CD8-positive, alpha-beta memory T cell (primary cell): ENCODE data around the gene ERICH6B. TPM values are rescaled to one million over a fixed set of nuclear protein-coding genes. Genes with fewer than 3 reads are reported as not detected.
"Not testable (repeated sequence)": the region's sequence is repeated elsewhere in the genome, so short reads cannot be mapped to it uniquely, and the experiment has no call there.

Source experiments
- CTCF ChIA-PET: fragments of 350-600 bp; sonication (Branson Sonifier 250); formaldehyde crosslinking; loops from one replicate; lab custom pipeline; 2021; ENCODE audit warnings: antibody characterized with exemption; lab: Charles Lee
- POLR2A ChIA-PET: fragments of 350-600 bp; sonication (Branson Sonifier 250); formaldehyde crosslinking; loops from one replicate; lab custom pipeline; 2021; ENCODE audit warnings: antibody characterized with exemption; lab: Charles Lee
- DNase-seq, 5 donors: peaks; one replicate each; pipeline versions ENCODE4 v3.0.0 to v3.0.0-alpha.2; 2020 to 2022; ENCODE audit warnings: mixed read lengths in 1 of 5
- H3K27ac ChIP-seq: one replicate; pipeline ENCODE4 v1.7.0; 2013; ENCODE audit warnings: low read depth, mild to moderate bottlenecking, low read length, moderate library complexity
- H3K27me3 ChIP-seq: 2 replicates; pipeline ENCODE4 v1.7.0; 2013; ENCODE audit warnings: low read length, mild to moderate bottlenecking; ENCODE audit not compliant: insufficient read depth, poor library complexity, severe bottlenecking
- H3K36me3 ChIP-seq: 2 replicates; pipeline ENCODE4 v1.7.0; 2013; ENCODE audit warnings: mild to moderate bottlenecking, low read length, moderate library complexity; ENCODE audit not compliant: insufficient read depth
- H3K4me1 ChIP-seq: 2 replicates; pipeline ENCODE4 v1.7.0; 2013; ENCODE audit warnings: mild to moderate bottlenecking, low read length, moderate library complexity; ENCODE audit not compliant: insufficient read depth
- H3K4me3 ChIP-seq: 2 replicates; pipeline ENCODE4 v1.7.0; 2013; ENCODE audit warnings: mild to moderate bottlenecking, low read length
- H3K9me3 ChIP-seq: 2 replicates; pipeline ENCODE4 v1.7.0; 2013; ENCODE audit warnings: mild to moderate bottlenecking, low read length
- H3K27ac Mint-ChIP-seq, 8 donors: one replicate each; pipeline ENCODE4 v1.8.0; 2020 to 2021; ENCODE audit warnings: mixed read lengths in 8 of 8, mild to moderate bottlenecking in 6 of 8, inconsistent platforms in 3 of 8, moderate library complexity in 3 of 8
- H3K27me3 Mint-ChIP-seq, 2 donors: one replicate each; pipeline ENCODE4 v1.8.0; 2020 to 2021; ENCODE audit warnings: mixed read lengths in 2 of 2, mild to moderate bottlenecking in 1 of 2, moderate library complexity in 1 of 2
- H3K36me3 Mint-ChIP-seq, 3 donors: one replicate each; pipeline ENCODE4 v1.8.0; 2020 to 2021; ENCODE audit warnings: mixed read lengths in 3 of 3, inconsistent platforms in 1 of 3, mild to moderate bottlenecking in 1 of 3
- H3K4me1 Mint-ChIP-seq, 3 donors: one replicate each; pipeline ENCODE4 v1.8.0; 2020 to 2021; ENCODE audit warnings: mixed read lengths in 3 of 3, inconsistent platforms in 1 of 3, mild to moderate bottlenecking in 1 of 3
- H3K4me3 Mint-ChIP-seq, 7 donors: one replicate each; pipeline ENCODE4 v1.8.0; 2020 to 2021; ENCODE audit warnings: mixed read lengths in 7 of 7, mild to moderate bottlenecking in 6 of 7, moderate library complexity in 4 of 7, inconsistent platforms in 2 of 7
- H3K9me3 Mint-ChIP-seq, 5 donors: one replicate each; pipeline ENCODE4 v1.8.0; 2020 to 2022; ENCODE audit warnings: mixed read lengths in 5 of 5, mild to moderate bottlenecking in 3 of 5, moderate library complexity in 2 of 5, inconsistent platforms in 1 of 5
- polyA plus RNA-seq: library from polyadenylated mRNA; unstranded; fragments of 300-500 nt; fragmentation: Illumina TruSeq; gene quantifications from one replicate; pipeline ENCODE4 v1.2.3, GENCODE V29; 2021
- total RNA-seq, 2 experiments: library from RNA; stranded (reverse); gene quantifications; one replicate each; pipeline ENCODE4 v1.2.3, GENCODE V29; 2021

Gene ERICH6B
- total and polyA plus RNA-seq, 3 experiments from 2014 or later, result not detected

DNA sequence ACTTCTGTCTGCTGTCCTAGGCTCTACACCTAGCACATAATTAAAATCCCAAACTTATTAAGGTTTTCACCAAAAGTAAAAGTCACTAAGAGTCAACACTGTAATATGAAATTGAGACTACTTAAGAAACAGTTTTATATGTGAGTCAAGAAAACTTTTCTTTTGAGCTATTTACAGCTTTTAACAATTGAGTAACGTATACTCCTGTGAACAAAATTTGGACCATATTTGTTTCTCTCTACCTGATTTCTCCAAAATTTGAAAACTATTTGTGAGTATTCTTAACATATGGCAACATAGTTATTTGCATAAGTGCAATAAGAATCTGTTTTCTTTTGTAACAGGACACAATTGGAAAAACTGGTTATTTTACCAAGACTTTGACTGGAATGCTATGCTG lies 26.6 kb upstream of the ERICH6B start:
- CTCF ChIA-PET, H3K27me3 ChIP-seq, H3K4me1 Mint-ChIP-seq, H3K4me3 Mint-ChIP-seq, H3K36me3 Mint-ChIP-seq, POLR2A ChIA-PET, DNase-seq, H3K9me3 ChIP-seq, H3K27ac Mint-ChIP-seq, H3K27ac ChIP-seq, H3K4me3 ChIP-seq, H3K4me1 ChIP-seq, H3K36me3 ChIP-seq: not testable (repeated sequence)
- Mint-ChIP-seq H3K27me3 (peaks cover 13 to 43% of the 10 kb centered on the region in 2 donors), H3K9me3 (peaks cover 7 to 21% (median 15%) of the 10 kb centered on the region in 5 donors)

DNA sequence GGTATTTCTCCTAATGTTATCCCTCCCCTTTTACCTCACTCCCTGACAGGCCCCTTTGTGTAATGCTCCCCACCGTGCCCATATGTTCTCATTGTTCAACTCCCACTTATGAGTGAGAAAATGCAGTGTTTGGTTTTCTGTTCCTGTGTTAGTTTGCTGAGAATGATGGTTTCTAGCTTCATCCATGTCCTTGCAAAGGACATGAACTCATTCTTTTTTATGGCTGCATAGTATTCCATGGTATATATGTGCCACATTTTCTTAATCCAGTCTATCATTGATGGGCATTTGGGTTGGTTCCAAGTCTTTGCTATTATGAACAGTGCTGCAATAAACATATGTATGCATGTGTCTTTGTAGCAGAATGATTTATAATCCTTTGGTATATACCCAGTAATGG lies 19.8 kb upstream of the ERICH6B start:
- H3K27me3 Mint-ChIP-seq, result peaks cover 5 to 30% of the 10 kb centered on the region in 2 donors
- H3K36me3 Mint-ChIP-seq, H3K4me3 ChIP-seq, H3K9me3 Mint-ChIP-seq, H3K4me1 ChIP-seq, H3K36me3 ChIP-seq, H3K27ac ChIP-seq, H3K4me3 Mint-ChIP-seq, POLR2A ChIA-PET, H3K27me3 ChIP-seq, H3K4me1 Mint-ChIP-seq, DNase-seq, H3K27ac Mint-ChIP-seq, H3K9me3 ChIP-seq: not testable (repeated sequence)
- CTCF ChIA-PET, result interaction anchor here (0.8 kb wide), 1 partner anchor 13 kb away, joined by 3 read pairs; no protein-coding TSS in a partner anchor

DNA sequence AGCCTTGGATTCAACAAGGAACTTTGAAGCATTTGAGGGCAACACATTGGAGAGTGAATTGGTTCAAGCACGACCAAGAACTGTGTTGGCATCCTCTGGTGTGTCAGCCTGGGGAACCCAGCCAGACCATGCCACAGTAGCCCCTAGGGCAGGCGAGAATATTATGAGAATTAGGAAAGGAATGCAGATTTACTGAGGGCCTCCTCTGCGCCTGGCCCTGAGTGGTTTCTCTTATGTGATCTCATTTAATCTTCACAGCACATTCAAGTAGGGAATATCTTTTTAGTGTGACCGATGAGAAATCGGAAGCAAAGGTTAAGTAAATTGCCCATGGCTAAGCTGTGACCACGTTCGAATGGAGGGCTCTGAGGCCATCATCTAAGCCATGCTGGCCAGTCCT lies 15.3 kb upstream of the ERICH6B start:
- H3K9me3 ChIP-seq, result no peaks in the 10 kb centered on the region
- no peak overlapping the region for H3K27ac Mint-ChIP-seq
- no peak for DNase-seq
- peaks cover 0 to 1% (median 0%) of the 10 kb centered on the region in 5 donors for H3K9me3 Mint-ChIP-seq
- H3K4me3 Mint-ChIP-seq, result no peak overlapping the region
- H3K27me3 Mint-ChIP-seq, result peaks cover 3 to 23% of the 10 kb centered on the region in 2 donors
- H3K4me3 ChIP-seq, result no peak overlapping the region
- no peaks in the 10 kb centered on the region for H3K36me3 ChIP-seq
- H3K4me1 Mint-ChIP-seq, result no peaks in the 10 kb centered on the region
- ChIA-PET CTCF (no interaction called here), POLR2A (no interaction called here)
- no peak overlapping the region for H3K27ac ChIP-seq
- H3K36me3 Mint-ChIP-seq, result no peaks in the 10 kb centered on the region
- H3K27me3 ChIP-seq, result no peaks in the 10 kb centered on the region
- H3K4me1 ChIP-seq, result no peaks in the 10 kb centered on the region

DNA sequence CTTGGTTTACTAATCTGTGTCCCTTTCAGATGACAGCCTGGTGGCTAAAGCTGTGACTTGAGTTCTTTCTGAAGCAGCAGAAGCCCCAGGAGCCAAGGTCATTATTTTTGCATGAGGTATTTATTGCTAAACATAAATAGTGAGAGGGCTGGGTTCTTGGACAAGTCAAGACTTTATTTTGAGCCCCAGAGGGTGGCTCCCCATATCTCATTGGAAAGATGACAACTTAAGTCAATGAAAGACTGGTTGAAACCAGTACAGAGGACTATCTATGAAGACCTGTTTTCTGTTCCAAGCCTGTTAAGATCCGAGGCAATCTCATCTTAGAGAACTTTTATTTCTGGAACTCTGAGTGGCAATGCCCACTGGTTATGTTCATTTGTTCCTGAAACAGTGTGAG lies 14.4 kb upstream of the ERICH6B start:
- H3K27ac Mint-ChIP-seq, result no peak overlapping the region
- Histone ChIP-seq H3K4me3 (no peak overlapping the region), H3K27me3 (no peaks in the 10 kb centered on the region), H3K36me3 (no peaks in the 10 kb centered on the region), H3K27ac (no peak overlapping the region), H3K9me3 (no peaks in the 10 kb centered on the region), H3K4me1 (no peaks in the 10 kb centered on the region)
- ChIA-PET CTCF (no interaction called here), POLR2A (no interaction called here)
- peaks cover 8 to 29% of the 10 kb centered on the region in 2 donors for H3K27me3 Mint-ChIP-seq
- H3K36me3 Mint-ChIP-seq, result no peaks in the 10 kb centered on the region
- H3K9me3 Mint-ChIP-seq, result no peaks in the 10 kb centered on the region
- DNase-seq, result no peak
- H3K4me1 Mint-ChIP-seq, result no peaks in the 10 kb centered on the region
- no peak overlapping the region for H3K4me3 Mint-ChIP-seq

DNA sequence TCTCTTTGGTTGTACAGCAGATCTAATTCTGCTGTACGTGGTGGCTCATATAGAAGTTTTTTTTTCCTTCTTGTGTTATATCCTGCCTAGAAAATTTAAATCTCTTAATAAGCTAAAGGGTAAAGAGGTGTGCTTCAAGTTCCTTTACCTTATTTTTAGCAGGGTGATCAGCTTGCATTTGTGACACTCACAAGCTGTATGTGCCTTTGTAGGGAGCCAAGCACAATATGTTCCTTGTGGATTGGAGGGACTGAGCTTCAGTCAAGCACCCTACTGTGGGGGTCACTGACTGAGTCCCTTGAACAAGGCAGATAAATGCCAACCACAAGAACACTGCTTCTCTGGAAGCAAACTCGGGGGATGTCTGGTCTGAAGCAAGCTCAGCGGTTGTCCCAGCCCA lies 12.6 kb upstream of the ERICH6B start:
- peaks cover 0 to 4% (median 0%) of the 10 kb centered on the region in 3 donors for H3K4me1 Mint-ChIP-seq
- no peaks in the 10 kb centered on the region for H3K27me3 ChIP-seq
- no peak overlapping the region for H3K4me3 Mint-ChIP-seq
- DNase-seq, result no peak
- H3K36me3 Mint-ChIP-seq, result no peaks in the 10 kb centered on the region
- H3K27ac Mint-ChIP-seq, result no peak overlapping the region
- ChIA-PET CTCF (interaction anchor here (0.6 kb wide), 1 partner anchor 134 kb away, joined by 4 read pairs; no protein-coding TSS in a partner anchor), POLR2A (no interaction called here)
- no peaks in the 10 kb centered on the region for H3K36me3 ChIP-seq
- no peak overlapping the region for H3K4me3 ChIP-seq
- H3K27me3 Mint-ChIP-seq, result peaks cover 15 to 39% of the 10 kb centered on the region in 2 donors
- no peaks in the 10 kb centered on the region for H3K4me1 ChIP-seq
- no peak overlapping the region for H3K27ac ChIP-seq
- no peaks in the 10 kb centered on the region for H3K9me3 ChIP-seq
- no peaks in the 10 kb centered on the region for H3K9me3 Mint-ChIP-seq

DNA sequence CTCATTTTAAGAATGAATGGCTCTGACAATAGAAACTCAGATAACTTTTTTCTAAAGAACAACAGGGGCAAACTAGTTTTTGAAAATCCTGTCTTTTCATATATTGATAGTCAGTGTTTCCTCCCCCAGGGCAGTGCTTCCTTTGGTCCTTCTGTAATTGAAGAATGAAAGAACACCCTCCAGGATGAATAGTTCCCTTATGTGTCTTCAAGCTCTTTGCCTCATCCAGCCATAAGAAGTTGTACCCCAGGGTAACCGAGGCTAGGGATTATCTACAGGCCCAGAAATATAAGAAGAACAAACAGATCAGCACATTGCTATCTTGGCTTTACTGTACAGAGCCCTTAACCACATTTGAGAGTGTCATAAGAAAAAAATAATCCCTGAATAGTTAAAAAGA lies 12.1 kb upstream of the ERICH6B start:
- peaks cover 0 to 4% (median 0%) of the 10 kb centered on the region in 3 donors for H3K4me1 Mint-ChIP-seq
- no peaks in the 10 kb centered on the region for H3K4me1 ChIP-seq
- no peak overlapping the region for H3K4me3 ChIP-seq
- no peaks in the 10 kb centered on the region for H3K9me3 Mint-ChIP-seq
- no peaks in the 10 kb centered on the region for H3K36me3 Mint-ChIP-seq
- no peak overlapping the region for H3K4me3 Mint-ChIP-seq
- H3K27me3 Mint-ChIP-seq, result peaks cover 18 to 41% of the 10 kb centered on the region in 2 donors
- H3K9me3 ChIP-seq, result no peaks in the 10 kb centered on the region
- H3K36me3 ChIP-seq, result no peaks in the 10 kb centered on the region
- ChIA-PET POLR2A (no interaction called here), CTCF (no interaction called here)
- H3K27ac ChIP-seq, result no peak overlapping the region
- no peak overlapping the region for H3K27ac Mint-ChIP-seq
- no peak for DNase-seq
- no peaks in the 10 kb centered on the region for H3K27me3 ChIP-seq

DNA sequence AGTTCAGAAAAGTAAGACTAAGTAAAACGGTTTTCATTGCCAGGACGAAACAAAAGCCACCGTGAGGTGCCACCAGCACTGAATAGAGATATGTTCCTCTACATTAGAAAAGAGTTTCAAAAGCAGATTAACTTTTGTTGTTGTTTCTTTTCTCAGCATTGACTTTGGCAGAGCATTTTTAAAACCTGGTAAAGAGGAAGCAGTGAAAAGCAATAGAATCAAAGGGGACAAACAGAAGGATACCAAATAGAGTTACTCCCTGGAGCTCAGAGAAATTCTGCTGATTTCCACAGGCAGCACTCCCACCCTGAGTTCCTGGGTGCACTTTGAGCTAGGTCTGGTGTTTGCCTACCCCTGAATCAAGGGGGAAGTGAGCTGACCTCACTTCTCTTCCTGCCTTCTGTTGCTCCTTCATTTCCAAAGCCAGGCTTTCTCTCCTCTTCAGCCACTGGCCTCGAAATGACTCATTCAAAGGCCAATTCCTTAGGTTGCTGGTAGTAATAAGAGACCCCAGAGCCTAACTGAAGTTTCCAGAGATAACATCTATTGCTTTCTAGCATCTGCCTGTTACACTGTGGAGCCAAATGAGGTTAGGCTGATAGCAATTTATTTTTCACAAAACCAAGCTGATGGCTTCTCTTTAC lies 11.3 kb upstream of the ERICH6B start:
- Histone ChIP-seq H3K4me1 (no peaks in the 10 kb centered on the region), H3K27ac (no peak overlapping the region), H3K4me3 (no peak overlapping the region), H3K9me3 (no peaks in the 10 kb centered on the region), H3K27me3 (no peaks in the 10 kb centered on the region), H3K36me3 (no peaks in the 10 kb centered on the region)
- H3K27me3 Mint-ChIP-seq, result peaks cover 17 to 42% of the 10 kb centered on the region in 2 donors
- H3K4me3 Mint-ChIP-seq, result no peak overlapping the region
- H3K27ac Mint-ChIP-seq, result no peak overlapping the region
- peaks cover 0 to 4% (median 0%) of the 10 kb centered on the region in 3 donors for H3K4me1 Mint-ChIP-seq
- no peaks in the 10 kb centered on the region for H3K9me3 Mint-ChIP-seq
- DNase-seq, result no peak
- CTCF ChIA-PET, result no interaction called here
- no peaks in the 10 kb centered on the region for H3K36me3 Mint-ChIP-seq
- POLR2A ChIA-PET, result no interaction called here

DNA sequence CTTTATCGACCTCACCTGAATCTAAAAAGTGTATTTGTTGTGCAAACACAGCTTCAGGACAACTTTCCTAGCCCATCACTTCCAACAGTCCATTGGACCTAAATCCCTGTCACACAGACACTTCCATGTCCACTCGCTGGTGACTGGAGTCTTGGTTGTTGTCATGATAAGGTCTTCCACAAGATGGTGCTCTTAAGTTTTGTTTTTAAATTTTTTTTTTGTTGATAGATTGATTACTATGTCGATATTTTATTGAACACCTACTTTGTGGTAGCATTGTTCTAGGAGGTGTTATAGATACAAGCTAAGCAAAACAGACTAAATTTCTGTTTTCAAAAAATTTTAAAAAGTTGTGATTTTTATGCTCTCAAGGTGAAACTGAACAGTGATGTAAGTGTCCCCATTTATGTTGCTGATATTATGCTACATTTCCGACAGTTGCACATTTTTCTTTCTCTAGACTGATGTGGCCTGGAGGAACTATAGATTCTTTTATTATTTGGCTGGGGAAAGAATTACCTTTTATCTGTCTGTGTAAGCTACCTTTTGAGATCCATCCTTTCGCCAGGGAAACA lies 8.1 kb upstream of the ERICH6B start:
- Histone ChIP-seq H3K4me3 (no peak overlapping the region), H3K36me3 (no peaks in the 10 kb centered on the region), H3K27me3 (no peaks in the 10 kb centered on the region), H3K9me3 (no peaks in the 10 kb centered on the region), H3K4me1 (no peaks in the 10 kb centered on the region), H3K27ac (no peak overlapping the region)
- Mint-ChIP-seq H3K9me3 (no peaks in the 10 kb centered on the region), H3K4me3 (no peak overlapping the region), H3K27me3 (peaks cover 23 to 54% of the 10 kb centered on the region in 2 donors), H3K27ac (peak overlapping the region in 1 of 8 donors; percentile 26), H3K4me1 (peaks cover 0 to 4% (median 0%) of the 10 kb centered on the region in 3 donors), H3K36me3 (no peaks in the 10 kb centered on the region)
- ChIA-PET POLR2A (no interaction called here), CTCF (interaction anchor here (1.3 to 1.9 kb wide), 3 partner anchors 10 to 315 kb away, joined by 3 to 5 read pairs (median 3); no protein-coding TSS in a partner anchor)
- no peak for DNase-seq
